Measurements from ENCODE around the gene ACTR8. TPM values are rescaled to one million over a fixed set of nuclear protein-coding genes. Genes with fewer than 3 reads are reported as not detected.

The ACTR8 gene
- total and polyA plus RNA-seq, 2 experiments from 2014 or later = 29.3 to 31.9 TPM

DNA sequence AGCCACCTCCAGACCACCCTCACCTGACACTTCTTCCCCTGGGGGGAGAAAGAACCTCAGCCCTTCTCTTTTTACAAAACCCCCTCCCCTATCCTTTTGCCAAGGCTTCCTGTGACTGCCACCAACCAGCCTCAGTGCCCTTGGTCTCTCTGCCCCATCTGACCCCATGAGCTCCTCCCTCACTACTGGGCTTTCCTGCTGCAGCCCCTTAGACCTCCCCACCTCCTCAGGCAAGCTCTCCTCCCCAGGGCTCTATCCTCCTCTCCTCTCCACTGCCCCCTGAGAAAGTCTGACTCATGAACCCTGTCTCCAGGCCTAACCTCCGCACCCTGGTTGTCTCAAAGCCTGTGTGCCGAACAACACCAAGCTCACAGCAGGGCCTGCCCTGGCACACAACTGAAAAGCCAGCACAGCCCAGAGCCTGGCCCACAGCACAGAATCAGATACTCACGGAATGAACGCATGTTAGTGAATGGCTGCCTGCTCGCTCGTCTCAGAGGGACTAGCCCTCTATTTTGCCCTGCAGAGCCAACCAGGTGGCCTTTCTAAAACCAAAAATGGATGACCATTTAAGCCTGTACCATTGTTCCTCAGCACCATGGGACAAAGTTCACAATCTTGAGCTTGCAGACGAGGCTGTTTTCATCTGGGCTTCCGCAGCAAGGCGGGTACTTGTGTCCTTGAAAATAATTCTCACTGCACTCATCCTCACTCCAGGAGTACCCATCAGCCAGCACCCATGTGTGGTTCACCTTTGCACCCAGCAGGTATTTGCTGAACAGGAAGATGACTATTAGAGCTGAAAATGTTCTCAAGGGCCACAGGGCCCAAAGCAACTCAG, 37.5 kb downstream of the ACTR8 start:
- Histone ChIP-seq H3K27ac (no peak overlapping the region), H3K27me3 (peaks cover 5% of the 10 kb centered on the region), H3K4me1 (ENCODE audit: low read depth) (peaks cover 7% of the 10 kb centered on the region), H3K9me3 (ENCODE audit: low read depth) (no peaks in the 10 kb centered on the region), H3K4me3 (no peak overlapping the region), H3K36me3 (no peaks in the 10 kb centered on the region)
- TF ChIP-seq, protein P1, sequence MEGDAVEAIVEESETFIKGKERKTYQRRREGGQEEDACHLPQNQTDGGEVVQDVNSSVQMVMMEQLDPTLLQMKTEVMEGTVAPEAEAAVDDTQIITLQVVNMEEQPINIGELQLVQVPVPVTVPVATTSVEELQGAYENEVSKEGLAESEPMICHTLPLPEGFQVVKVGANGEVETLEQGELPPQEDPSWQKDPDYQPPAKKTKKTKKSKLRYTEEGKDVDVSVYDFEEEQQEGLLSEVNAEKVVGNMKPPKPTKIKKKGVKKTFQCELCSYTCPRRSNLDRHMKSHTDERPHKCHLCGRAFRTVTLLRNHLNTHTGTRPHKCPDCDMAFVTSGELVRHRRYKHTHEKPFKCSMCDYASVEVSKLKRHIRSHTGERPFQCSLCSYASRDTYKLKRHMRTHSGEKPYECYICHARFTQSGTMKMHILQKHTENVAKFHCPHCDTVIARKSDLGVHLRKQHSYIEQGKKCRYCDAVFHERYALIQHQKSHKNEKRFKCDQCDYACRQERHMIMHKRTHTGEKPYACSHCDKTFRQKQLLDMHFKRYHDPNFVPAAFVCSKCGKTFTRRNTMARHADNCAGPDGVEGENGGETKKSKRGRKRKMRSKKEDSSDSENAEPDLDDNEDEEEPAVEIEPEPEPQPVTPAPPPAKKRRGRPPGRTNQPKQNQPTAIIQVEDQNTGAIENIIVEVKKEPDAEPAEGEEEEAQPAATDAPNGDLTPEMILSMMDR (IDR thresholded peaks at IDR 0.05; ENCODE audit: low read depth, low read length) = no peak
- no peak for DNase-seq (ENCODE audit: low read depth in 1 of 2, low spot score in 1 of 2)

DNA sequence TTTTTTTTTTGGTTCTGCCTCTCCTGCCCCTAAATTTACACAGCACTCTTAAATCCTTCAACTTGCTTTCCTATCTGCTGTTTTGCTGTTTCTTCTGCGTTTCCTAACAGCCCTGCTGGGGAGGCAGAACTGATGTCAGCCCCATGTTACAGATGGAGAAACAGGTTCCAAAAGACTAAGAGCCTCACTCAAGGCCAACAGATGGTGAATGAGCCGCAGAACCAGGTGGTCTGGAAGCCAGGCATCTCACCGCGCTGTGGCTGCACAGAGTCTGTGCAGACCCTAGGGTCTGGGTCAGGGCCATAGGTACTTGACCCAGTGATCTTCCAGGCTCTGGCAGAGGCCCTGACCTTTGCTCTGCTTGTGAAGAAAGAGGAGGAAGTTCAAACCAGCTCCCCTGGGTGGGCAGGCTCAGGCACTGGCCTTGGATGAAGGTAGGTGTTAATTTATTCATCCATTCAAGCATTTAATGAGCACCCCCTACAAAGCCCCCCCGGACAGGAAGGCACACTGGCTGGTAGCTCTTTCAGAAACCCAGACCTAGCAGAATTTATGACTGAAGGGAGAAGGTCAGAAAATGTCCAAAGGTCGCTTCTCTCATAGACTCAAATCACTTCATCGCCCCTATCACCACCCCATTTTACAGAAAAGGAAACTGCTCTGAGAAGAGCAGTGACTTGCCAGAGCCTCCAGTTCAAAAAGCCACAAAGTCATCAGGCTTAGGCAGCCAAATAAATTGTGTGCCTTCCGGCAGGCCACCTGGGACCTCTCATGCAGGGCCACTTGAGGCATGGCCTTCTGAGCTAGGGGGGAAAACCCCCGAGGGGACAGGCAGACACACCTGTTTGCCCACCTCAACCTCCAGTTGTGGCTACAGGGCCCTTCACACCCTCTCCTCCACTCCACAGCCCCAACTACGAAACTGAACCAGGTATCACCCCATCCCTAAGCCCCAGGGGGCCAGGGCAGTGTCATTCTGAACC, 38.5 kb downstream of the ACTR8 start:
- Histone ChIP-seq H3K36me3 (no peaks in the 10 kb centered on the region), H3K27me3 (peaks cover 5% of the 10 kb centered on the region)
- no peak for DNase-seq (ENCODE audit: low read depth in 1 of 2, low spot score in 1 of 2)

DNA sequence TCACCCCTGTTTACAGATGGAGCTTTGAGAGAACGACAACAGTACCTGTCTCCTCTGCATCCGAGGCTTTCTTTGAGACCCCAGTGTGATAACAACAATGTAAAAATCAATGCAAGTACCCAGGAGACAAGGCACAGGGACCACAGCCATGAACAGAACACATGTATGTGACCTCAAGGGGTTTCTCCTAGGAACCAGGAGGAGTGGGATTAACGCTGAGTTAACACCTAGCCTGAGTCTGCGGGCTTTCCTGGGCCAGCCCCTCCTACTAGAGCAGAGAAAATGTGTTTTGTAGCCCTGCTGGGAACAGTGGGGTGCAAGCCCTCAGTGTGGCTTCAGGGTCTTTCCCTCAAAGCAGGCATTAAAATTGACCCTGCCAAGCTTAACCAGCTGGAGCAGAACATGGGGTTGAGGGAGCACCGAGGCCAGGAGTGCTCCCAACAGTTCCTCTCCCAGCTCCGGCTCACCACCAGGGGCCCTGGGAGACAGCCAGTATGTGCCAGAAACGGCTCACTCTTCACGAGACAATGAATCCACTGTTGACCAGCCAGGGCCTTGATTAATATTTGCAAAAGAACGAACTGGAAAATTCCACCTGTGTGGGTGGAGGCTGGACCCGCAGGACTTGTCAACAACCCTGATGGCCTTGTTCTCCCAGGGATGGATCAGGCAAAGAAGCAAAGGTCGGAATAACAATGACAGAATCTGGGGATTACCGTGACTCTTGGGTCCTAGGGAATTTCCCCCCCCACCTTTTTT, 39.3 kb downstream of the ACTR8 start:
- Histone ChIP-seq H3K27ac (no peak overlapping the region), H3K9me3 (ENCODE audit: low read depth) (no peaks in the 10 kb centered on the region), H3K36me3 (no peaks in the 10 kb centered on the region), H3K4me3 (no peak overlapping the region), H3K4me1 (ENCODE audit: low read depth) (peaks cover 7% of the 10 kb centered on the region), H3K27me3 (peaks cover 5% of the 10 kb centered on the region)
- peak; percentile 27 to 59 for DNase-seq (ENCODE audit: low read depth in 1 of 2, low spot score in 1 of 2)
- TF ChIP-seq, protein P1 (IDR thresholded peaks at IDR 0.05; ENCODE audit: low read depth, low read length) = peak; percentile 28

More for the DNA sequence above, 38.5 kb downstream of the ACTR8 start:
- Histone ChIP-seq H3K9me3 (ENCODE audit: low read depth) (no peaks in the 10 kb centered on the region), H3K27ac (no peak overlapping the region), H3K4me3 (no peak overlapping the region), H3K4me1 (ENCODE audit: low read depth) (peaks cover 7% of the 10 kb centered on the region)
- TF ChIP-seq, protein P1 (IDR thresholded peaks at IDR 0.05; ENCODE audit: low read depth, low read length) = no peak

DNA sequence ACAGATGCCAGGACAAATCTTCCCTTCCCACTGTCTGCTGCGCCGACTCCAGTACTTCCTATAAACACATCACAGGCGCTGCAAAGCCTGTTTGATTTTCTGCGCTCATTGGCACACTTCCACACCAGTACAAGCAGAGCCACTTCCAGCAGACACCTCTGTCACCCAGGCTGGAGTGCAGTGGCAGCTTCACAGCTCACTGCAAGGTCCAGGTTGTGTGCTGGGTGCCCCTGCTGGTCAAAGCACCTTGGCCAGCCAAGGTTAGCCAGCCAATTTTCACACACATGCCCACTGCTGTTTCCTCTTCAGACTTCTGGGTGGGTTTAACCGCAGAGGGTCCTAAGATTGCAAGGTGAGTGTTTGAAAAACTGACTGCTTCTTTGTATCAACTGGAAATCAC, 40.7 kb downstream of the ACTR8 start:
- Histone ChIP-seq H3K9me3 (ENCODE audit: low read depth) (no peaks in the 10 kb centered on the region), H3K4me1 (ENCODE audit: low read depth) (peaks cover 7% of the 10 kb centered on the region), H3K27ac (no peak overlapping the region), H3K4me3 (no peak overlapping the region), H3K36me3 (no peaks in the 10 kb centered on the region), H3K27me3 (no peaks in the 10 kb centered on the region)
- DNase-seq (ENCODE audit: low read depth in 1 of 2, low spot score in 1 of 2) = no peak
- TF ChIP-seq, protein P1 (IDR thresholded peaks at IDR 0.05; ENCODE audit: low read depth, low read length) = no peak

DNA sequence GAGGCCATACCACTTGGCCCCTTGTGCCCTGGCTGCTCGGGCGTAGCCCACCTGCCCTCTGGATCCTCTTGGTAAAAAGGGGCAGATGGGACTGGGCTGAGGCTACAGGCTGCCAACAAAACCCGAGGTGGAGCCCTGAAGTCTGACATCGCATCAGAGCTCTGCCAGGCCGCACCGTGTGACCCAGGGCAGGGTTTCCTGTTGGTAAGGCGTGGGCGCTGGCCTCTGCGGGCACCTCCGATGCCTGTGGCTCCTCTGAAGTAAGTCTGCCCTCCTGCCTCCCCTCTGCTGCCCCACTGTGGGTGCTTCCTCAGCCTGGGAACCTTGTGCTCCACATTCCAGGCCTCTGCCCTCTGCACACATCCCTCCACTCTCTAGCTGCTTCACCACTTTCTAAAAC, 44.6 kb downstream of the ACTR8 start:
- no peaks in the 10 kb centered on the region for H3K27me3 ChIP-seq
- no peaks in the 10 kb centered on the region for H3K4me1 ChIP-seq (ENCODE audit: low read depth)
- TF ChIP-seq, protein P1 (IDR thresholded peaks at IDR 0.05; ENCODE audit: low read depth, low read length) = no peak
- no peaks in the 10 kb centered on the region for H3K36me3 ChIP-seq
- H3K27ac ChIP-seq = no peak overlapping the region
- no peak for DNase-seq (ENCODE audit: low read depth in 1 of 2, low spot score in 1 of 2)
- no peak overlapping the region for H3K4me3 ChIP-seq
- no peaks in the 10 kb centered on the region for H3K9me3 ChIP-seq (ENCODE audit: low read depth)

Measured in cardiac muscle cell (in vitro differentiated cells and primary cell).